GM19395 (cell line): Measurements from ENCODE around the gene AADACL4.
"Not testable (repeated sequence)": the region's sequence is repeated elsewhere in the genome, so short reads cannot be mapped to it uniquely, and the experiment has no call there.

Experiments
- ATAC-seq: cut with Tn5 transposase; IDR thresholded peaks from one replicate; pipeline ENCODE4 v1.9.1; 2021; ENCODE audit warnings: mild to moderate bottlenecking, moderate library complexity; ENCODE audit not compliant: unreplicated experiment

AADACL4 gene

GRCh38 chr1:12709091-12709491, 65.2 kb downstream of the AADACL4 start:
- ATAC-seq: no peak

- no peak for ATAC-seq
Measured at GRCh38 chr1:12709696-12710095, 65.8 kb downstream of the AADACL4 start.

GRCh38 chr1:12711536-12711935, 67.7 kb downstream of the AADACL4 start:
- no peak for ATAC-seq

- ATAC-seq: no peak
Measured at GRCh38 chr1:12712076-12712475, 68.2 kb downstream of the AADACL4 start.

- ATAC-seq: no peak
Measured at GRCh38 chr1:12712929-12713328, 69.0 kb downstream of the AADACL4 start.

- ATAC-seq: not testable (repeated sequence)
Measured at GRCh38 chr1:12713651-12714050, 69.8 kb downstream of the AADACL4 start.

- ATAC-seq: no peak
Measured at GRCh38 chr1:12714710-12715475, 71.0 kb downstream of the AADACL4 start.

- no peak for ATAC-seq
Measured at GRCh38 chr1:12715896-12716437, 72.1 kb downstream of the AADACL4 start, which contains the start of gene AADACL3. AADACL3 (plus strand) TSS chr1:12716110; CDS start chr1:12716177, 67 bp downstream.
